ENCODE measurements around the gene CCL28.

GRCh38 chr5:43409809-43410271 lies 2.4 kb downstream of the CCL28 start:
- no peak for TF ChIP-seq CTCF (conservative IDR thresholded peaks at IDR 0.05; ENCODE audit: low read depth, low read length)
- TF ChIP-seq EZH2phosphoT487 (IDR thresholded peaks at IDR 0.05; ENCODE audit: borderline replicate concordance, low read length): no peak
- TF ChIP-seq EZH2 (IDR thresholded peaks at IDR 0.05; ENCODE audit: low read length, unreplicated experiment): no peak

Measured in PC-3 (cell line).